ENCODE data around the gene GATA3.

GRCh38 chr10:8112230-8112905, 57.9 kb downstream of the GATA3 start:
- no peak for TF ChIP-seq CTCF (IDR thresholded peaks at IDR 0.05; ENCODE audit: low read length)
- no peak for TF ChIP-seq EZH2 (optimal IDR thresholded peaks at IDR 0.05; ENCODE audit: low read depth, low read length)

All from MM.1S (cell line).